Smooth muscle cell (in vitro differentiated cells): ENCODE measurements around the gene ZBTB39. TPM values are rescaled to one million over a fixed set of nuclear protein-coding genes. Genes with fewer than 3 reads are reported as not detected.

ENCODE experiments used
- DNase-seq: peaks from one replicate; lab custom pipeline; 2025; ENCODE audit not compliant: unreplicated experiment; lab: John Stamatoyannopoulos, UW
- H2AFZ ChIP-seq: fragments of 200-600 bp; sonication (generic); 2 replicates; pipeline ENCODE4 v1.6.0; 2016; ENCODE audit warnings: antibody characterized with exemption, low read depth, mild to moderate bottlenecking
- H3F3A ChIP-seq: fragments of 200-600 bp; sonication (generic); 2 replicates; pipeline ENCODE4 v1.6.0; 2017; ENCODE audit warnings: antibody characterized with exemption, low read depth
- H3K27ac ChIP-seq: fragments of 200-600 bp; sonication (generic); 2 replicates; pipeline ENCODE4 v1.5.1; 2016; ENCODE audit warnings: low read depth, mild to moderate bottlenecking
- H3K27me3 ChIP-seq: fragments of 200-600 bp; sonication (generic); 2 replicates; pipeline ENCODE4 v1.6.1; 2016; ENCODE audit warnings: low read depth, mild to moderate bottlenecking
- H3K36me3 ChIP-seq: fragments of 200-600 bp; sonication (generic); 2 replicates; pipeline ENCODE4 v1.5.1; 2016; ENCODE audit warnings: low read depth
- H3K4me1 ChIP-seq: fragments of 200-600 bp; sonication (generic); 2 replicates; pipeline ENCODE4 v1.5.1; 2016; ENCODE audit warnings: low read depth
- H3K4me2 ChIP-seq: fragments of 200-600 bp; sonication (generic); 2 replicates; pipeline ENCODE4 v1.6.0; 2016; ENCODE audit warnings: mild to moderate bottlenecking
- H3K4me3 ChIP-seq: fragments of 200-600 bp; sonication (generic); 2 replicates; pipeline ENCODE4 v1.5.1; 2016; ENCODE audit warnings: mild to moderate bottlenecking
- H3K79me2 ChIP-seq: fragments of 200-600 bp; sonication (generic); 2 replicates; pipeline ENCODE4 v1.6.0; 2016; ENCODE audit warnings: low read depth, mild to moderate bottlenecking
- H3K9ac ChIP-seq: fragments of 200-600 bp; sonication (generic); 2 replicates; pipeline ENCODE4 v1.6.0; 2016; ENCODE audit warnings: low read depth
- H3K9me3 ChIP-seq: fragments of 200-600 bp; sonication (generic); replicated peaks from 2 replicates; pipeline ENCODE4 v1.5.1; 2016; ENCODE audit warnings: low read depth
- H4K20me1 ChIP-seq: fragments of 200-600 bp; sonication (generic); 2 replicates; pipeline ENCODE4 v1.6.0; 2016; ENCODE audit warnings: low read depth
- CTCF ChIP-seq: fragments of 200-600 bp; sonication (generic); IDR thresholded peaks from 2 replicates; pipeline ENCODE4 v1.5.1; 2017; ENCODE audit warnings: borderline replicate concordance, mild to moderate bottlenecking, antibody characterized with exemption; ENCODE audit not compliant: insufficient read depth, poor library complexity, severe bottlenecking
- WGBS: methylation state at CpG from one replicate; pipeline ENCODE4 v1.1.7; 2016; ENCODE audit warnings: low lambda C conversion rate; 5-methylcytosine and 5-hydroxymethylcytosine counted together
- polyA plus RNA-seq: library from polyadenylated mRNA; unstranded; fragments of >200 nt; fragmentation: Nextera tagmentation; extraction: Ambion mirVana; gene quantifications from 2 replicates; pipeline ENCODE4 v1.2.1, GENCODE V29; 2016
- total RNA-seq: library from RNA; depleted of rRNA; stranded (reverse); fragments of >200 nt; gene quantifications from 2 replicates; pipeline ENCODE4 v1.2.3, GENCODE V29; 2014

ZBTB39 gene
- total and polyA plus RNA-seq, 2 experiments from 2014 or later = 3.6 to 8.5 TPM

DNA sequence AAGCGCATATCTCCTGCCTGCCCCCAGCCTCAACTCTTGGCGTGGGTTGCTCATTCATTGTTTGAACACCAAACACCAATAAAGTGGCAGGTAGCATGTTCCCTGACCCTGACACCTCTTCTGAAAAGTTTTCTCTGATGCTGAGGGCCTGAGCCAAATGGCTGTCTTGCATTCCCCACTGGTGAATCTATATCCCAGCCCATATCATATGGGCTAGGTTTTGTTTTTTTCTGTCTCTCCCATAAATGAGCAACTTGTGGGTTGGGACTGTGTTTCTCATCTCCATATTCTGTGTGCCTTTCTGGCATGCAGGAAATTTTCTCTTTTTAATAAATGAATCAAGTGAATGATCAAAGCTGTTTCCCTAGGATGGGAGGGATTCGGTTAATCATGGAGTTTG lies 38.5 kb upstream of the ZBTB39 start:
- Histone ChIP-seq H3K4me2 (peak overlapping the region; percentile 28), H4K20me1 (no peaks in the 10 kb centered on the region), H3K4me1 (no peaks in the 10 kb centered on the region), H3K9me3 (no peaks in the 10 kb centered on the region), H3F3A (peaks cover 6% of the 10 kb centered on the region), H3K36me3 (no peaks in the 10 kb centered on the region), H3K9ac (no peak overlapping the region), H3K4me3 (no peak overlapping the region), H3K27ac (peak overlapping the region; percentile 61), H2AFZ (no peak overlapping the region), H3K27me3 (peaks cover 13% of the 10 kb centered on the region), H3K79me2 (no peaks in the 10 kb centered on the region)
- no peak for TF ChIP-seq CTCF
- 89% methylated on average over 3 of the region's 3 CpGs for WGBS
- no peak for DNase-seq

DNA sequence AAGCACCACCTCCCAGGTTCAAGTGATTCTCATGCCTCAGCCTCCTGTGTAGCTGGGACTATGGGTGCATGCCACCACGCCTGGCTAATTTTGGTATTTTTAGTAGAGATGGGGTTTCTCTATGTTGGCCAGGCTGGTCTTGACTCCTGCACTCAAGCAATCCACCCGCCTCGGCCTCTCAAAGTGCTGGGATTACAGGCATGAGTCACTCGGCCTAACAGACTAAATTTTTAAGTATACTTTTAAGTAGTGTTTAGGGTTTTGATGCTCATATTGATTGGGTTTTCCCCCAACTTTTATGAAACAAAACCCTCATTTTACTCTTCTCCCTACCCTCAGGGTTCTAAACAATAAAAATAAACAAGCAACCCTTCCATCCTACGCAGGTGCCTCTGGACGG lies 38.1 kb upstream of the ZBTB39 start:
- peaks cover 6% of the 10 kb centered on the region for H3F3A ChIP-seq
- H2AFZ ChIP-seq = no peak overlapping the region
- 45% methylated on average over 6 of the region's 6 CpGs for WGBS
- DNase-seq = no peak
- no peaks in the 10 kb centered on the region for H3K4me1 ChIP-seq
- peaks cover 13% of the 10 kb centered on the region for H3K27me3 ChIP-seq
- H3K79me2 ChIP-seq = no peaks in the 10 kb centered on the region
- no peaks in the 10 kb centered on the region for H3K9me3 ChIP-seq
- no peaks in the 10 kb centered on the region for H3K36me3 ChIP-seq
- peak overlapping the region; percentile 61 for H3K27ac ChIP-seq
- TF ChIP-seq CTCF = no peak
- H3K9ac ChIP-seq = no peak overlapping the region
- H3K4me3 ChIP-seq = no peak overlapping the region
- peak overlapping the region; percentile 28 for H3K4me2 ChIP-seq
- no peaks in the 10 kb centered on the region for H4K20me1 ChIP-seq

- Histone ChIP-seq H3K79me2 (no peaks in the 10 kb centered on the region), H4K20me1 (no peaks in the 10 kb centered on the region), H2AFZ (no peak overlapping the region), H3K4me2 (no peak overlapping the region), H3K4me1 (no peaks in the 10 kb centered on the region), H3K9me3 (no peaks in the 10 kb centered on the region), H3F3A (peaks cover 6% of the 10 kb centered on the region), H3K4me3 (no peak overlapping the region), H3K9ac (no peak overlapping the region), H3K27me3 (peaks cover 13% of the 10 kb centered on the region), H3K27ac (no peak overlapping the region), H3K36me3 (no peaks in the 10 kb centered on the region)
- WGBS = 93% methylated on average over 2 of the region's 2 CpGs
- TF ChIP-seq CTCF = no peak
- no peak for DNase-seq
These were observed 36.3 kb upstream of the ZBTB39 start for GRCh38 chr12:57042695-57043094.

- no peak for TF ChIP-seq CTCF
- no peaks in the 10 kb centered on the region for H3K4me1 ChIP-seq
- peaks cover 6% of the 10 kb centered on the region for H3F3A ChIP-seq
- no peak overlapping the region for H3K4me2 ChIP-seq
- no peak overlapping the region for H3K4me3 ChIP-seq
- H2AFZ ChIP-seq = no peak overlapping the region
- H3K36me3 ChIP-seq = no peaks in the 10 kb centered on the region
- no peak overlapping the region for H3K9ac ChIP-seq
- H4K20me1 ChIP-seq = no peaks in the 10 kb centered on the region
- H3K27ac ChIP-seq = no peak overlapping the region
- DNase-seq = no peak
- peaks cover 13% of the 10 kb centered on the region for H3K27me3 ChIP-seq
- WGBS = 98% methylated on average over 2 of the region's 2 CpGs
- H3K9me3 ChIP-seq = no peaks in the 10 kb centered on the region
- no peaks in the 10 kb centered on the region for H3K79me2 ChIP-seq
These were observed 34.4 kb upstream of the ZBTB39 start for GRCh38 chr12:57040750-57041149.
